Measurements from ENCODE around the gene LMOD1. TPM values are rescaled to one million over a fixed set of nuclear protein-coding genes. Genes with fewer than 3 reads are reported as not detected.

Gene LMOD1
- total RNA-seq, 1 donor from 2014 or later: 24.2 TPM

- Histone ChIP-seq H3K4me1 (peaks cover 5% of the 10 kb centered on the region), H3K9me3 (no peaks in the 10 kb centered on the region), H3K36me3 (no peaks in the 10 kb centered on the region), H3K27ac (no peak overlapping the region), H3K4me3 (no peak overlapping the region), H3K27me3 (ENCODE audit: low read depth) (no peaks in the 10 kb centered on the region)
- no peak for TF ChIP-seq CTCF (IDR thresholded peaks at IDR 0.05)
- ATAC-seq (peak; percentile 47 to 74), DNase-seq (peak; percentile 70)
- intact Hi-C loops (cut with DNase I): loop anchor here (10.0 kb wide), 1 partner anchor 76 kb away; no protein-coding TSS in a partner anchor
Observed at GRCh38 chr1:201898992-201899391, 47.4 kb downstream of the LMOD1 start.

- Histone ChIP-seq H3K36me3 (no peaks in the 10 kb centered on the region), H3K9me3 (no peaks in the 10 kb centered on the region), H3K27ac (no peak overlapping the region), H3K4me3 (no peak overlapping the region), H3K4me1 (peaks cover 5% of the 10 kb centered on the region), H3K27me3 (ENCODE audit: low read depth) (no peaks in the 10 kb centered on the region)
- intact Hi-C loops (cut with DNase I): loop anchor here (10.0 kb wide), 1 partner anchor 76 kb away; no protein-coding TSS in a partner anchor
- DNase-seq: no peak
- no peak for TF ChIP-seq CTCF (IDR thresholded peaks at IDR 0.05)
- no peak for ATAC-seq
Observed at GRCh38 chr1:201898240-201898894, 48.0 kb downstream of the LMOD1 start.

GRCh38 chr1:201896951-201897391, 49.4 kb downstream of the LMOD1 start:
- H3K4me1 ChIP-seq: peaks cover 5% of the 10 kb centered on the region
- ATAC-seq (no peak), DNase-seq (no peak)
- intact Hi-C loops (cut with DNase I): loop anchor here (10.0 kb wide), 1 partner anchor 78 kb away; no protein-coding TSS in a partner anchor
- no peaks in the 10 kb centered on the region for H3K9me3 ChIP-seq
- no peak overlapping the region for H3K27ac ChIP-seq
- H3K4me3 ChIP-seq: no peak overlapping the region
- H3K27me3 ChIP-seq (ENCODE audit: low read depth): no peaks in the 10 kb centered on the region
- H3K36me3 ChIP-seq: no peaks in the 10 kb centered on the region
- no peak for TF ChIP-seq CTCF (IDR thresholded peaks at IDR 0.05)

GRCh38 chr1:201895913-201896807, 50.2 kb downstream of the LMOD1 start:
- no peak overlapping the region for H3K27ac ChIP-seq
- H3K36me3 ChIP-seq: no peaks in the 10 kb centered on the region
- H3K4me1 ChIP-seq: peaks cover 5% of the 10 kb centered on the region
- no peaks in the 10 kb centered on the region for H3K9me3 ChIP-seq
- intact Hi-C loops (cut with DNase I): loop anchor here (10.0 kb wide), 1 partner anchor 79 kb away; no protein-coding TSS in a partner anchor
- no peaks in the 10 kb centered on the region for H3K27me3 ChIP-seq (ENCODE audit: low read depth)
- DNase-seq (peak; percentile 88), ATAC-seq (peak; percentile 90 to 92)
- TF ChIP-seq CTCF (IDR thresholded peaks at IDR 0.05): peak; percentile 93
- H3K4me3 ChIP-seq: no peak overlapping the region

GRCh38 chr1:201895120-201895665, 51.2 kb downstream of the LMOD1 start:
- Histone ChIP-seq H3K27me3 (ENCODE audit: low read depth) (no peaks in the 10 kb centered on the region), H3K4me3 (no peak overlapping the region), H3K27ac (peak overlapping the region; percentile 3), H3K4me1 (peaks cover 5% of the 10 kb centered on the region), H3K36me3 (no peaks in the 10 kb centered on the region), H3K9me3 (no peaks in the 10 kb centered on the region)
- intact Hi-C loops (cut with DNase I): loop anchor here (10.0 kb wide), 1 partner anchor 80 kb away; no protein-coding TSS in a partner anchor
- no peak for TF ChIP-seq CTCF (IDR thresholded peaks at IDR 0.05)
- ATAC-seq: no peak
- DNase-seq: no peak

All from lower lobe of right lung (tissue), 2 donors.